ENCODE data around the gene IGFL2. TPM values are rescaled to one million over a fixed set of nuclear protein-coding genes. Genes with fewer than 3 reads are reported as not detected.

Gene IGFL2
- polyA plus RNA-seq, 1 of the 3 experiments (the other 2 are of a cell fraction) = 0.23 TPM

DNA sequence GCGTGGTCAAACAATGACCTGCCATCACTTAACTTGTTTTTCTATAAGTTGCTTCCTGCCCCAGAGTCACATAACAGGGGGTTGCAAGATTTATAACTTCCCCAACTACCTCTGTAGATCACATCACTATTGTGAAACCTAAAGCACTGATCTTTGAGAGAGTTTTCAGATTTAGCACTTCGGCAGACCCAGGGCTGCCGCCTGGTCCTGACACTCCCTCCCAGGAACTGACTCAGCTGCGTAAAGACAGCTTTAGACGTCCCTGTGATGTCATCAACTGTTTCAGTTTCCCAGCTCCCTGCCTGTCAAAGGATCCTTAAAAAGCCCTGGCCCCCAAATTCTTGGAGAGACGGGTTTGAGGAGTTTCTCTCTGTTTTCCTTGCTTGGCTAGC is 33.3 kb downstream of the IGFL2 start:
- no peaks in the 10 kb centered on the region for H4K20me1 ChIP-seq (ENCODE audit: insufficient read depth)
- peaks cover 0 to 7% of the 10 kb centered on the region in 2 experiments for H3K36me3 ChIP-seq (replicated peaks in 1 of 2; ENCODE audit: control insufficient read depth in 1 of 2, insufficient read depth in 2 of 2, low read length in 1 of 2)
- peaks cover 39% of the 10 kb centered on the region for H3K79me2 ChIP-seq (ENCODE audit: insufficient read depth)
- H3K9ac ChIP-seq = peak overlapping the region; percentile 78
- no peaks in the 10 kb centered on the region for H3K9me2 ChIP-seq
- peaks cover 5 to 24% of the 10 kb centered on the region in 2 experiments; a peak in 2 of 4 replicates for H3K4me1 ChIP-seq (ENCODE audit: control insufficient read depth in 1 of 2, insufficient read depth in 2 of 2, low read depth in 1 of 2, low read length in 1 of 2)
- DNase-seq = no peak
- H3K9me3 ChIP-seq = no peaks in the 10 kb centered on the region
- no peak overlapping the region for H3K4me3 ChIP-seq (ENCODE audit: low read depth in 2 of 2, low read length in 1 of 2)
- peaks cover 51% of the 10 kb centered on the region for H3F3A ChIP-seq (replicated peaks; ENCODE audit: insufficient read depth)
- H3K27me3 ChIP-seq (ENCODE audit: insufficient read depth) = no peaks in the 10 kb centered on the region
- 0 out of 2 replicates have a peak overlapping the region, but pooled peaks have one; percentile 43 for H2AFZ ChIP-seq (ENCODE audit: low read depth)
- WGBS (ENCODE audit: low lambda C conversion rate) = 19% methylated on average over 6 of the region's 6 CpGs
- TF ChIP-seq, protein P1, sequence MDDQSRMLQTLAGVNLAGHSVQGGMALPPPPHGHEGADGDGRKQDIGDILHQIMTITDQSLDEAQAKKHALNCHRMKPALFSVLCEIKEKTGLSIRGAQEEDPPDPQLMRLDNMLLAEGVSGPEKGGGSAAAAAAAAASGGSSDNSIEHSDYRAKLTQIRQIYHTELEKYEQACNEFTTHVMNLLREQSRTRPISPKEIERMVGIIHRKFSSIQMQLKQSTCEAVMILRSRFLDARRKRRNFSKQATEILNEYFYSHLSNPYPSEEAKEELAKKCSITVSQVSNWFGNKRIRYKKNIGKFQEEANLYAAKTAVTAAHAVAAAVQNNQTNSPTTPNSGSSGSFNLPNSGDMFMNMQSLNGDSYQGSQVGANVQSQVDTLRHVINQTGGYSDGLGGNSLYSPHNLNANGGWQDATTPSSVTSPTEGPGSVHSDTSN (IDR thresholded peaks at IDR 0.05) = no peak; the same call in 1 of the 2 replicates
- TF ChIP-seq, protein P2, sequence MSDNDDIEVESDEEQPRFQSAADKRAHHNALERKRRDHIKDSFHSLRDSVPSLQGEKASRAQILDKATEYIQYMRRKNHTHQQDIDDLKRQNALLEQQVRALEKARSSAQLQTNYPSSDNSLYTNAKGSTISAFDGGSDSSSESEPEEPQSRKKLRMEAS (IDR thresholded peaks at IDR 0.05; ENCODE audit: low read depth) = peak; percentile 38; the same call in 1 of the 2 replicates
- TF ChIP-seq JUND (IDR thresholded peaks at IDR 0.05) (no peak), FOSL2 (IDR thresholded peaks at IDR 0.05; ENCODE audit: borderline replicate concordance, low read depth) (peak; percentile 5; the same call in 1 of the 2 replicates)
- TF ChIP-seq, protein P3, sequence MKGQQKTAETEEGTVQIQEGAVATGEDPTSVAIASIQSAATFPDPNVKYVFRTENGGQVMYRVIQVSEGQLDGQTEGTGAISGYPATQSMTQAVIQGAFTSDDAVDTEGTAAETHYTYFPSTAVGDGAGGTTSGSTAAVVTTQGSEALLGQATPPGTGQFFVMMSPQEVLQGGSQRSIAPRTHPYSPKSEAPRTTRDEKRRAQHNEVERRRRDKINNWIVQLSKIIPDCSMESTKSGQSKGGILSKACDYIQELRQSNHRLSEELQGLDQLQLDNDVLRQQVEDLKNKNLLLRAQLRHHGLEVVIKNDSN (IDR thresholded peaks at IDR 0.05; ENCODE audit: borderline replicate concordance, low read depth) = no peak
- ChIA-PET CTCF (interaction anchor here (0.9 to 1.2 kb wide), 2 partner anchors 8 to 153 kb away, joined by 3 to 4 read pairs; no protein-coding TSS in a partner anchor), POLR2A (no interaction called here)
- peak overlapping the region in 1 of 2 experiments; percentile 96; a peak in 2 of 4 replicates for H3K27ac ChIP-seq (ENCODE audit: low read depth in 2 of 2, low read length in 1 of 2)
- peak overlapping the region; percentile 85; the same call in 1 of the 2 replicates for H3K4me2 ChIP-seq

DNA sequence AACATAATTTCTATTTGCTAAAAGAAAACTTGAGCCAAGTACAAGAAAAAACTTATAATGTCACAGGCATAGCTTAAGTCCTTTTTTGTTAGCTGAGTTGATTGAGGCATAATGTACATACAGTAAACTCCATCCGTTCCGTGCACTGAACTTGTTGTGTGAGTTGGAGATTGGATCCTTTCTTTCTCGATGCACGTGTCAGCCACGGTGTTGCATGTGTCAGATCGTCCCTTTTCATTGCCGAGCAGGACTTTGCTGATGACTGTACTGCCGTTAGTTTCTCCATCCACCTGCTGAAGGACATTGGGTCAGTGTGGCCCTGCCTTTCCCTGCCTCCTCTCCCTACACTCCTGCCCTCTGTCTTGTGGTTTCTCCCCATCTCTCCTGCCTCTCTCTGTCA is 34.4 kb downstream of the IGFL2 start:
- TF ChIP-seq GABPA (IDR thresholded peaks at IDR 0.05; ENCODE audit: low read depth) = no peak
- TF ChIP-seq, protein P4, sequence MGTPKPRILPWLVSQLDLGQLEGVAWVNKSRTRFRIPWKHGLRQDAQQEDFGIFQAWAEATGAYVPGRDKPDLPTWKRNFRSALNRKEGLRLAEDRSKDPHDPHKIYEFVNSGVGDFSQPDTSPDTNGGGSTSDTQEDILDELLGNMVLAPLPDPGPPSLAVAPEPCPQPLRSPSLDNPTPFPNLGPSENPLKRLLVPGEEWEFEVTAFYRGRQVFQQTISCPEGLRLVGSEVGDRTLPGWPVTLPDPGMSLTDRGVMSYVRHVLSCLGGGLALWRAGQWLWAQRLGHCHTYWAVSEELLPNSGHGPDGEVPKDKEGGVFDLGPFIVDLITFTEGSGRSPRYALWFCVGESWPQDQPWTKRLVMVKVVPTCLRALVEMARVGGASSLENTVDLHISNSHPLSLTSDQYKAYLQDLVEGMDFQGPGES (IDR thresholded peaks at IDR 0.05; ENCODE audit: low read depth, low read length) = no peak
- TF ChIP-seq RCOR1 (IDR thresholded peaks at IDR 0.05; ENCODE audit: low read length) = no peak
- no peak for TF ChIP-seq MEF2A (IDR thresholded peaks at IDR 0.05; ENCODE audit: borderline replicate concordance, low read depth)
- TF ChIP-seq FOXJ3 (CRISPR knock-in tag; IDR thresholded peaks at IDR 0.05) = no peak
- no peak for TF ChIP-seq TEAD4 (IDR thresholded peaks at IDR 0.05; ENCODE audit: borderline replicate concordance, insufficient read depth)
- TF ChIP-seq FOSL2 (IDR thresholded peaks at IDR 0.05; ENCODE audit: borderline replicate concordance, low read depth) = no peak
- no peak for TF ChIP-seq SIN3A (IDR thresholded peaks at IDR 0.05; ENCODE audit: borderline replicate concordance, low read depth, low read length)
- no peak for TF ChIP-seq POLR2AphosphoS5 (IDR thresholded peaks at IDR 0.05; ENCODE audit: low read depth, low read length)
- TF ChIP-seq, protein P5, sequence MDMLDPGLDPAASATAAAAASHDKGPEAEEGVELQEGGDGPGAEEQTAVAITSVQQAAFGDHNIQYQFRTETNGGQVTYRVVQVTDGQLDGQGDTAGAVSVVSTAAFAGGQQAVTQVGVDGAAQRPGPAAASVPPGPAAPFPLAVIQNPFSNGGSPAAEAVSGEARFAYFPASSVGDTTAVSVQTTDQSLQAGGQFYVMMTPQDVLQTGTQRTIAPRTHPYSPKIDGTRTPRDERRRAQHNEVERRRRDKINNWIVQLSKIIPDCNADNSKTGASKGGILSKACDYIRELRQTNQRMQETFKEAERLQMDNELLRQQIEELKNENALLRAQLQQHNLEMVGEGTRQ (IDR thresholded peaks at IDR 0.05; ENCODE audit: borderline replicate concordance, low read depth, low read length) = no peak
- no peak for TF ChIP-seq NFIC (IDR thresholded peaks at IDR 0.05; ENCODE audit: borderline replicate concordance)
- CTCF ChIA-PET = no interaction called here
- 46% methylated on average over 8 of the region's 8 CpGs for WGBS (ENCODE audit: low lambda C conversion rate)

More for the DNA sequence above, 34.4 kb downstream of the IGFL2 start:
- DNase-seq = no peak
- Histone ChIP-seq H3K27me3 (ENCODE audit: insufficient read depth) (no peaks in the 10 kb centered on the region), H3K4me1 (ENCODE audit: control insufficient read depth in 1 of 2, insufficient read depth in 2 of 2, low read depth in 1 of 2, low read length in 1 of 2) (peaks cover 5 to 24% of the 10 kb centered on the region in 2 experiments; a peak in 2 of 4 replicates), H3K4me3 (ENCODE audit: low read depth in 2 of 2, low read length in 1 of 2) (no peak overlapping the region), H4K20me1 (ENCODE audit: insufficient read depth) (no peaks in the 10 kb centered on the region), H2AFZ (ENCODE audit: low read depth) (no peak overlapping the region; the same call in 1 of the 2 replicates), H3K36me3 (replicated peaks in 1 of 2; ENCODE audit: control insufficient read depth in 1 of 2, insufficient read depth in 2 of 2, low read length in 1 of 2) (peaks cover 0 to 7% of the 10 kb centered on the region in 2 experiments), H3K4me2 (no peak overlapping the region), H3K27ac (ENCODE audit: low read depth in 2 of 2, low read length in 1 of 2) (peak overlapping the region in 1 of 2 experiments; percentile 96; a peak in 2 of 4 replicates), H3K9me3 (no peaks in the 10 kb centered on the region), H3K9ac (no peak overlapping the region), H3K79me2 (ENCODE audit: insufficient read depth) (peaks cover 31% of the 10 kb centered on the region), H3K9me2 (no peaks in the 10 kb centered on the region), H3F3A (replicated peaks; ENCODE audit: insufficient read depth) (peaks cover 52% of the 10 kb centered on the region)
- POLR2A ChIA-PET = no interaction called here
